Endothelial cell (in vitro differentiated cells): ENCODE results near the gene FAR2. TPM values are rescaled to one million over a fixed set of nuclear protein-coding genes. Genes with fewer than 3 reads are reported as not detected.

Experiments used
- DNase-seq: peaks from one replicate; pipeline ENCODE4 v3.0.0; 2021; ENCODE audit warnings: low spot score
- H3K27ac Mint-ChIP-seq: one replicate; pipeline ENCODE4 v1.8.0; 2021; ENCODE audit warnings: mixed read lengths, inconsistent platforms; ENCODE audit not compliant: unreplicated experiment
- H3K27me3 Mint-ChIP-seq: one replicate; pipeline ENCODE4 v1.8.0; 2021; ENCODE audit warnings: mild to moderate bottlenecking, moderate library complexity, mixed read lengths, inconsistent platforms; ENCODE audit not compliant: unreplicated experiment
- H3K36me3 Mint-ChIP-seq: one replicate; pipeline ENCODE4 v1.8.0; 2021; ENCODE audit warnings: mild to moderate bottlenecking, low read depth, mixed read lengths, inconsistent platforms; ENCODE audit not compliant: unreplicated experiment
- H3K4me1 Mint-ChIP-seq: one replicate; pipeline ENCODE4 v1.8.0; 2021; ENCODE audit warnings: mild to moderate bottlenecking, mixed read lengths, inconsistent platforms; ENCODE audit not compliant: unreplicated experiment
- H3K4me3 Mint-ChIP-seq: one replicate; pipeline ENCODE4 v1.8.0; 2021; ENCODE audit warnings: mild to moderate bottlenecking, mixed read lengths, inconsistent platforms; ENCODE audit not compliant: unreplicated experiment
- H3K9me3 Mint-ChIP-seq: one replicate; pipeline ENCODE4 v1.8.0; 2021; ENCODE audit warnings: mixed read lengths, inconsistent platforms; ENCODE audit not compliant: unreplicated experiment
- total RNA-seq: library from RNA; stranded (reverse); fragmentation: NEBNext Ultra II Directional; extraction: Animal tissue kit (Norgen Biotek cat#: 25700); gene quantifications from one replicate; pipeline ENCODE4 v1.2.1, GENCODE V29; 2021; ENCODE audit not compliant: unreplicated experiment
- TF ChIP-seq, protein P1 (sequence below): fragments of 200-600 bp; sonication (generic); IDR thresholded peaks from one replicate; pipeline ENCODE4 v1.5.0; 2021; ENCODE audit warnings: antibody characterized with exemption; ENCODE audit not compliant: unreplicated experiment

FAR2 gene
- total RNA-seq, 1 donor from 2014 or later, result 104 TPM

DNA sequence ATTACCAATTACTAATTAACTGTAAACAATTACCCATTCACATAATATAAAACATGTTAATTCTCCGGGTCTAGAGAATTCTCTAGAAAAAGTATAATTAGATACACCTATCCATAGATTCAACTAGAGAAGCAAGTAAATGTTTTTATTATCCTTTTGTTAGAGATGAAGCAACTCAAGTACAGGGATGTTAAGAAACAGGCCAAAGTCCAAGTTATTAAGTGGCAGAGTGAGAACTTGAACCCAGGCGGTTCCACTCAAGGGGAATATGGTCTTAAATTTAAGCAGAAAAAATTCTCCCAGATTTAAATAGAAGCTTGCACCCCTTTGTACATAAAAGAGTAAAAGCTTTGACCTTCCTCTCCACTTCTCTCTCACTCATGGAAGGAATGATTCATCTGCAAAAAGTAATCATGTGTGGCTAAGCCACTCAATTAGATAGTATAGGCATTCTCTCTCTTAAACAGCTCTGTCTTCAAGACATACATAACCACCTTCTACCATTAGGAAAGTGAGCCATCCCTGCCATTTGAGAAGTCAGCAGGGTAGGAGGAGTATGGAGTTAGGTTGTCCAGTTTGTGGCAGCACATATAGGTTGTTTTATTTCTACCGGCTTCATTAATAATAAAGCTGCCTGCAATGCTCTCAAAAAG is 197.8 kb downstream of the FAR2 start:
- Mint-ChIP-seq H3K27ac (no peak overlapping the region), H3K36me3 (peaks cover 4% of the 10 kb centered on the region), H3K9me3 (no peaks in the 10 kb centered on the region), H3K27me3 (no peaks in the 10 kb centered on the region), H3K4me3 (no peak overlapping the region), H3K4me1 (no peaks in the 10 kb centered on the region)
- DNase-seq, result no peak
- TF ChIP-seq, protein P1, sequence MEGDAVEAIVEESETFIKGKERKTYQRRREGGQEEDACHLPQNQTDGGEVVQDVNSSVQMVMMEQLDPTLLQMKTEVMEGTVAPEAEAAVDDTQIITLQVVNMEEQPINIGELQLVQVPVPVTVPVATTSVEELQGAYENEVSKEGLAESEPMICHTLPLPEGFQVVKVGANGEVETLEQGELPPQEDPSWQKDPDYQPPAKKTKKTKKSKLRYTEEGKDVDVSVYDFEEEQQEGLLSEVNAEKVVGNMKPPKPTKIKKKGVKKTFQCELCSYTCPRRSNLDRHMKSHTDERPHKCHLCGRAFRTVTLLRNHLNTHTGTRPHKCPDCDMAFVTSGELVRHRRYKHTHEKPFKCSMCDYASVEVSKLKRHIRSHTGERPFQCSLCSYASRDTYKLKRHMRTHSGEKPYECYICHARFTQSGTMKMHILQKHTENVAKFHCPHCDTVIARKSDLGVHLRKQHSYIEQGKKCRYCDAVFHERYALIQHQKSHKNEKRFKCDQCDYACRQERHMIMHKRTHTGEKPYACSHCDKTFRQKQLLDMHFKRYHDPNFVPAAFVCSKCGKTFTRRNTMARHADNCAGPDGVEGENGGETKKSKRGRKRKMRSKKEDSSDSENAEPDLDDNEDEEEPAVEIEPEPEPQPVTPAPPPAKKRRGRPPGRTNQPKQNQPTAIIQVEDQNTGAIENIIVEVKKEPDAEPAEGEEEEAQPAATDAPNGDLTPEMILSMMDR, result no peak

DNA sequence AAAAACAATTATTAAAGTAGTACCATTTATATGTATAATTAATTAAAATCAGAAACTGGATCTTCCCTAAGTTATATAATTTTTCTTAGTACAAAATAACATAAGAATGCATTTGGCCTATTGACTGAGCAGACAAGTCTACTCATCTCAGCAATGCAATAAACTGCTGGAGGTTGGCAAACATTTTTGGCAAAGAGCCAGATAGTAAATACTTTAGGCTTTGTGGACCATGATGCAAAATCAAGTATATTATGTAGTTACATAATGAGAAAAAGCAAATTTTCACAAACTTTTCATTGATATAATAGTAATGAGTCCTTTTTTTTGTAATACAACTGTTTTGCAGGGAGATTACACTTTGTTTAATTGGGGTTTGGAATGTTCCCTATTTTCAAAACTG is 201.0 kb downstream of the FAR2 start:
- Mint-ChIP-seq H3K4me1 (no peaks in the 10 kb centered on the region), H3K27me3 (no peaks in the 10 kb centered on the region), H3K9me3 (no peaks in the 10 kb centered on the region), H3K4me3 (no peak overlapping the region), H3K27ac (no peak overlapping the region), H3K36me3 (no peaks in the 10 kb centered on the region)
- DNase-seq, result no peak
- TF ChIP-seq, protein P1, result no peak

DNA sequence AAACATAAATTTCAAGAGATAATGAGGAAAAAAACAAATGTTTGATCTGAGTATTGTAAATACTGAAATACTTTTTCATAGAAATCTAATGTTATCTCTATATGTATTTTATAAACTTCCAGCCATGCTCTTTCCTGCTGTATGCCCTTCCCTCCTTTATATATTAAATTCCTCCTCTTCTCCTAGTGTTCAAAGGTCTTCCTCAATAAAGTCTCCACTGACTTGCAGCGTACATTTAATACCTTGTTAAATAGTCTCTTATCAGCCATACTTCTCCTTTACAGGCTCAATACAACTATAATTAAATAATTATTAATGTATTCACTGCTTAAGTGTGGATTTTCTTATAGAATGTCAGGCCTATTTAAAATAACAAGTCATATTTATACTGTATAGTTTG is 205.9 kb downstream of the FAR2 start:
- H3K4me1 Mint-ChIP-seq, result no peaks in the 10 kb centered on the region
- H3K4me3 Mint-ChIP-seq, result no peak overlapping the region
- H3K36me3 Mint-ChIP-seq, result no peaks in the 10 kb centered on the region
- H3K27me3 Mint-ChIP-seq, result no peaks in the 10 kb centered on the region
- H3K9me3 Mint-ChIP-seq, result no peaks in the 10 kb centered on the region
- H3K27ac Mint-ChIP-seq, result no peak overlapping the region
- no peak for DNase-seq
- TF ChIP-seq, protein P1, result no peak

DNA sequence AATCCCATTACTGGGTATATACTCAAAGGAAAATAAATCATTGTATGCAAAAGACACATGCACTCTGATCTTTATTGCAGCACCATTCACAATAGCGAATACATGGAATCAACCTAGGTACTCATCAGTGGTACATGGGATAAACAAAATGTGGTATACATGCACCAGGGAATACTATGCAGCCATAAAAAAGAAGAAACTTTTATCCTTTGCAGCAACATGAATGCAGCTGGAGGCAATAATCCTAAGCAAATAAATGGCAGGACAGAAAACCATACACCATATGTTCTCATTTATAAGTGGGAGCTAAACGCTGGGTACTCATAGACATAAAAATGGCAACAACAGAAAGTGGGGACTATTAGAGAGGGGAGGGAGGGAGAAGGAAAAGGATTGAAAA is 216.0 kb downstream of the FAR2 start:
- no peak for DNase-seq
- Mint-ChIP-seq H3K4me1 (no peaks in the 10 kb centered on the region), H3K36me3 (peaks cover 14% of the 10 kb centered on the region), H3K27me3 (no peaks in the 10 kb centered on the region), H3K9me3 (no peaks in the 10 kb centered on the region), H3K27ac (no peak overlapping the region), H3K4me3 (no peak overlapping the region)
- TF ChIP-seq, protein P1, result no peak

DNA sequence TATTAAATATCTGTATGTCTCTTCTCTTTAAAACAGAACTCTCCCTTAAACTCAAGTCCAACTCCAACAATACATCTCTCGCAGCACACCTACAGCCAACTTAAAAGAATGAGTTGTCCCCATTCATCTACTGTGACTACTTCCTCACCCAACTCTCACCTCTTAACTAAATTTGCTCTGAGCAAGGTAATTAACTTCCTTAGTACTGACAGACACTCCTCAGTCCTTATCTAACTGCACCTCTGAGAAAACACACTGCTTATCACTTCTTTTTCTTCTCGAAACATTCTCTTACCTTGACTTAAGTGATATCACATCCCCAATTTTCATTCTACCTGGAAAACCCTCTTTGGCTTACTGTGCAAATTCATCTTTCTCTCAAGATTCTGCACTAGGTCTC is 224.9 kb downstream of the FAR2 start:
- H3K4me1 Mint-ChIP-seq, result no peaks in the 10 kb centered on the region
- no peaks in the 10 kb centered on the region for H3K9me3 Mint-ChIP-seq
- no peaks in the 10 kb centered on the region for H3K36me3 Mint-ChIP-seq
- DNase-seq, result no peak
- TF ChIP-seq, protein P1, result no peak
- no peak overlapping the region for H3K4me3 Mint-ChIP-seq
- H3K27me3 Mint-ChIP-seq, result no peaks in the 10 kb centered on the region
- no peak overlapping the region for H3K27ac Mint-ChIP-seq
